WTC11 (cell line): Measurements from ENCODE around the gene KDM2B. TPM values are rescaled to one million over a fixed set of nuclear protein-coding genes. Genes with fewer than 3 reads are reported as not detected.
A peak's percentile ranks its signal among the peaks of the same experiment; 100 is the strongest.

ENCODE experiments used
- ATAC-seq: fragments of 200-7000 bp; cut with Tn5 transposase; 2 replicates; pipeline ENCODE4 v1.10.0; 2021; ENCODE audit warnings: mild to moderate bottlenecking, moderate library complexity
- CTCF ChIA-PET: fragments of 300-600 bp; sonication (Branson Sonifier 250); formaldehyde crosslinking; loops from one replicate; lab custom pipeline; 2021; ENCODE audit warnings: antibody characterized with exemption; lab: Charles Lee
- POLR2A ChIA-PET: fragments of 350-600 bp; sonication (Branson Sonifier 250); formaldehyde crosslinking; loops from one replicate; lab custom pipeline; 2021; ENCODE audit warnings: antibody characterized with exemption; lab: Charles Lee
- DNase-seq: peaks from one replicate; pipeline ENCODE4 v3.0.0; 2021; ENCODE audit warnings: low spot score
- H3K27ac Mint-ChIP-seq: 2 replicates; pipeline ENCODE4 v1.8.0; 2021; ENCODE audit warnings: mixed read lengths
- H3K27me3 Mint-ChIP-seq: 2 replicates; pipeline ENCODE4 v1.8.0; 2021; ENCODE audit warnings: low read depth, mild to moderate bottlenecking, moderate library complexity, mixed read lengths
- H3K36me3 Mint-ChIP-seq: 2 replicates; pipeline ENCODE4 v1.8.0; 2021; ENCODE audit warnings: mixed read lengths
- H3K4me1 Mint-ChIP-seq: 2 replicates; pipeline ENCODE4 v1.8.0; 2022; ENCODE audit warnings: mixed read lengths
- H3K4me3 Mint-ChIP-seq: 2 replicates; pipeline ENCODE4 v1.8.0; 2021; ENCODE audit warnings: mild to moderate bottlenecking, moderate library complexity, mixed read lengths
- H3K9me3 Mint-ChIP-seq: 2 replicates; pipeline ENCODE4 v1.8.0; 2021; ENCODE audit warnings: mixed read lengths
- CTCF ChIP-seq: fragments of 200-600 bp; IDR thresholded peaks from 2 replicates; pipeline ENCODE4 v1.8.0; 2022; ENCODE audit warnings: antibody characterized with exemption
- E2F1 ChIP-seq: sonication (generic); formaldehyde crosslinking; IDR thresholded peaks from 2 replicates; pipeline ENCODE4 v1.8.0; 2022; ENCODE audit warnings: mild to moderate bottlenecking, missing genetic modification reagents
- E2F4 ChIP-seq: sonication (generic); formaldehyde crosslinking; IDR thresholded peaks from 2 replicates; pipeline ENCODE4 v1.8.1; 2022; ENCODE audit warnings: low read depth, mild to moderate bottlenecking, moderate library complexity, missing genetic modification reagents, borderline replicate concordance
- ELF4 ChIP-seq: sonication (generic); formaldehyde crosslinking; IDR thresholded peaks from 2 replicates; pipeline ENCODE4 v1.8.1; 2022; ENCODE audit warnings: low read depth, mild to moderate bottlenecking, moderate library complexity, missing genetic modification reagents
- FOXJ3 ChIP-seq: sonication (generic); formaldehyde crosslinking; IDR thresholded peaks from 2 replicates; pipeline ENCODE4 v1.9.0; 2021; ENCODE audit warnings: missing genetic modification reagents, mild to moderate bottlenecking, borderline replicate concordance
- FOXK1 ChIP-seq: sonication (generic); formaldehyde crosslinking; IDR thresholded peaks from 2 replicates; pipeline ENCODE4 v1.8.0; 2022; ENCODE audit warnings: mild to moderate bottlenecking, moderate library complexity, missing genetic modification reagents
- FOXP1 ChIP-seq: sonication (generic); formaldehyde crosslinking; IDR thresholded peaks from 2 replicates; pipeline ENCODE4 v1.8.0; 2022; ENCODE audit warnings: missing genetic modification reagents, mild to moderate bottlenecking, moderate library complexity, borderline replicate concordance
- FOXP4 ChIP-seq: sonication (generic); formaldehyde crosslinking; IDR thresholded peaks from 2 replicates; pipeline ENCODE4 v1.8.0; 2022; ENCODE audit warnings: mild to moderate bottlenecking, missing genetic modification reagents
- GTF2I ChIP-seq: fragments of 250-450 bp; sonication (Bioruptor Pico); conservative IDR thresholded peaks from 2 replicates; pipeline ENCODE4 v1.4.0; 2021; ENCODE audit warnings: mild to moderate bottlenecking
- JUN ChIP-seq: sonication (generic); formaldehyde crosslinking; IDR thresholded peaks from 2 replicates; pipeline ENCODE4 v1.8.0; 2023; ENCODE audit warnings: mild to moderate bottlenecking, missing genetic modification reagents
- NFATC4 ChIP-seq: fragments of 250-450 bp; sonication (Bioruptor Pico); IDR thresholded peaks from 2 replicates; pipeline ENCODE4 v1.9.0; 2021; ENCODE audit warnings: mild to moderate bottlenecking
- NR1H2 ChIP-seq: sonication (generic); formaldehyde crosslinking; IDR thresholded peaks from 2 replicates; pipeline ENCODE4 v1.9.0; 2021; ENCODE audit warnings: mild to moderate bottlenecking, moderate library complexity, missing genetic modification reagents
- NR3C1 ChIP-seq: sonication (generic); formaldehyde crosslinking; conservative IDR thresholded peaks from 2 replicates; pipeline ENCODE4 v1.8.1; 2023; ENCODE audit warnings: low read depth, mild to moderate bottlenecking, missing genetic modification reagents
- RORB ChIP-seq: fragments of 250-450 bp; sonication (Bioruptor Pico); IDR thresholded peaks from 2 replicates; pipeline ENCODE4 v1.9.0; 2021; ENCODE audit warnings: mild to moderate bottlenecking
- SMAD3 ChIP-seq: sonication (generic); formaldehyde crosslinking; IDR thresholded peaks from 2 replicates; pipeline ENCODE4 v1.8.0; 2022; ENCODE audit warnings: missing genetic modification reagents, mild to moderate bottlenecking, borderline replicate concordance
- ZMAT4 ChIP-seq: fragments of 250-450 bp; sonication (Bioruptor Pico); IDR thresholded peaks from 2 replicates; pipeline ENCODE4 v1.9.0; 2021; ENCODE audit warnings: mild to moderate bottlenecking
- ZNF121 ChIP-seq: sonication (generic); formaldehyde crosslinking; IDR thresholded peaks from 2 replicates; pipeline ENCODE4 v1.8.0; 2023; ENCODE audit warnings: missing genetic modification reagents
- ZNF138 ChIP-seq: sonication (generic); formaldehyde crosslinking; conservative IDR thresholded peaks from 2 replicates; pipeline ENCODE4 v1.8.1; 2022; ENCODE audit warnings: mild to moderate bottlenecking, moderate library complexity, missing genetic modification reagents
- ZNF232 ChIP-seq: sonication (generic); formaldehyde crosslinking; IDR thresholded peaks from 2 replicates; pipeline ENCODE4 v1.8.0; 2022; ENCODE audit warnings: mild to moderate bottlenecking, missing genetic modification reagents
- ZNF263 ChIP-seq: sonication (generic); formaldehyde crosslinking; IDR thresholded peaks from 2 replicates; pipeline ENCODE4 v1.8.1; 2022; ENCODE audit warnings: low read depth, mild to moderate bottlenecking, moderate library complexity, missing genetic modification reagents
- ZNF423 ChIP-seq: fragments of 250-450 bp; sonication (Bioruptor Pico); IDR thresholded peaks from 2 replicates; pipeline ENCODE4 v2.1.2; 2022; ENCODE audit warnings: mild to moderate bottlenecking, moderate library complexity
- ZNF425 ChIP-seq: fragments of 250-450 bp; sonication (Bioruptor Pico); conservative IDR thresholded peaks from 2 replicates; pipeline ENCODE4 v1.9.0; 2021; ENCODE audit warnings: mild to moderate bottlenecking
- ZNF512 ChIP-seq: sonication (generic); formaldehyde crosslinking; IDR thresholded peaks from 2 replicates; pipeline ENCODE4 v1.8.1; 2022; ENCODE audit warnings: missing genetic modification reagents, borderline replicate concordance
- total RNA-seq: library from RNA; stranded (reverse); gene quantifications from 3 replicates; pipeline ENCODE4 v1.2.3, GENCODE V29; 2021

KDM2B gene
- total RNA-seq, 1 experiment from 2014 or later = 147 TPM

- Mint-ChIP-seq H3K4me1 (peaks cover 44% of the 10 kb centered on the region), H3K9me3 (no peaks in the 10 kb centered on the region), H3K27me3 (no peaks in the 10 kb centered on the region), H3K4me3 (no peak overlapping the region; the same call in 1 of the 2 replicates), H3K36me3 (no peaks in the 10 kb centered on the region), H3K27ac (peak overlapping the region; percentile 83)
- ChIA-PET CTCF (interaction anchor here (0.6 to 2.4 kb wide), 11 partner anchors 7 to 463 kb away, joined by 3 to 43 read pairs (median 3); partner anchors contain the start of gene TMEM120B), POLR2A (interaction anchor here (0.5 to 1.1 kb wide), 4 partner anchors 11 to 880 kb away, joined by 3 to 8 read pairs (median 4); no protein-coding TSS in a partner anchor)
- TF ChIP-seq SMAD3 (CRISPR knock-in tag) (no peak), JUN (CRISPR knock-in tag) (no peak), FOXJ3 (no peak), ZNF425 (CRISPR knock-in tag) (no peak), E2F1 (CRISPR knock-in tag) (no peak), NR3C1 (no peak), NFATC4 (no peak), ELF4 (no peak), ZMAT4 (CRISPR knock-in tag) (no peak), ZNF263 (CRISPR knock-in tag) (no peak), FOXK1 (CRISPR knock-in tag) (no peak), GTF2I (CRISPR knock-in tag) (no peak)
- no peak for ATAC-seq
- no peak for DNase-seq
Observed at GRCh38 chr12:121468499-121468801, 112.4 kb downstream of the KDM2B start.

GRCh38 chr12:121467638-121468498 is 113.0 kb downstream of the KDM2B start:
- ATAC-seq (peak; percentile 63), DNase-seq (peak; percentile 75)
- Mint-ChIP-seq H3K9me3 (no peaks in the 10 kb centered on the region), H3K27me3 (no peaks in the 10 kb centered on the region), H3K36me3 (no peaks in the 10 kb centered on the region), H3K4me1 (peaks cover 41% of the 10 kb centered on the region), H3K27ac (peak overlapping the region; percentile 83), H3K4me3 (peak overlapping the region; percentile 56)
- ChIA-PET CTCF (interaction anchor here (0.5 to 2.4 kb wide), 14 partner anchors 8 to 463 kb away, joined by 3 to 43 read pairs (median 3); partner anchors contain the start of gene TMEM120B), POLR2A (interaction anchor here (0.5 to 0.6 kb wide), 3 partner anchors 11 to 880 kb away, joined by 3 to 8 read pairs (median 4); no protein-coding TSS in a partner anchor)
- TF ChIP-seq ZNF423 (CRISPR knock-in tag) (peak; percentile 7), ZNF121 (CRISPR knock-in tag) (peak; percentile 45; the same call in 1 of the 2 replicates), FOXP4 (peak; percentile 34; the same call in 1 of the 2 replicates), CTCF (no peak), ZMAT4 (CRISPR knock-in tag) (no peak), ZNF232 (CRISPR knock-in tag) (no peak), ZNF138 (no peak), NR1H2 (CRISPR knock-in tag) (no peak), FOXP1 (CRISPR knock-in tag) (0 out of 2 replicates have a peak, but pooled peaks have one; percentile 31), JUN (CRISPR knock-in tag) (no peak), ZNF512 (no peak), RORB (CRISPR knock-in tag) (no peak), E2F4 (CRISPR knock-in tag) (no peak)
